Measurements from ENCODE around the gene ATPAF2. TPM values are rescaled to one million over a fixed set of nuclear protein-coding genes. Genes with fewer than 3 reads are reported as not detected.

The ATPAF2 gene
- polyA plus RNA-seq, 1 donor: 24.8 TPM

GRCh38 chr17:18028114-18028951 is 10.6 kb downstream of the ATPAF2 start:
- no peak for DNase-seq
- 90% methylated on average over 1 of the region's 11 CpGs for WGBS (ENCODE audit: insufficient coverage, low lambda C conversion rate)
- H3K36me3 ChIP-seq (ENCODE audit: control insufficient read depth, insufficient read depth, low read length): peaks cover 28% of the 10 kb centered on the region
- H3K4me1 ChIP-seq (ENCODE audit: control insufficient read depth, insufficient read depth, low read length): no peaks in the 10 kb centered on the region
- no peaks in the 10 kb centered on the region for H3K9me3 ChIP-seq (ENCODE audit: control insufficient read depth, low read depth, low read length)
- H3K27ac ChIP-seq (ENCODE audit: low read length): no peak overlapping the region
- H3K27me3 ChIP-seq (ENCODE audit: control insufficient read depth, insufficient read depth, low read length): no peaks in the 10 kb centered on the region
- H3K4me3 ChIP-seq (ENCODE audit: low read length): no peak overlapping the region

DNA sequence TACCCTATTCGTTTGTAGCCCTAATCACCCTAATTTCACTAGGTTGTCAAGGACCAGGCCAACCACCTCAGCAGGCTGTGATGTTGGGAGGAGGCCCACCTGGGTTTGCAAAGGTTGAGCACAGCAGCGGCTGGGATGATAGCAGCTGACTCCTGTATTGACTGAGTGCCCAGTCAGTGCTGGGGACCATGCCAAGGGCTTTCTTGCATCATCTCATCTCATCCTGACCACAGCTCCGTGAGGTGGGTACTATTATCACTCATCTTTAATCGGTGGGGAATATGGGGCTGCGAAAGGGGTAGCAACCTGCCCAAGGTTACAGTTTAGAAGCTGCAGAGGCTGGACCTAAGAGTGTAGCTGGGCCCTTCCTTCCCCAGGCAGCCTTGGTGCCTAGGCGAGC is 11.7 kb downstream of the ATPAF2 start:
- Histone ChIP-seq H3K27me3 (ENCODE audit: control insufficient read depth, insufficient read depth, low read length) (no peaks in the 10 kb centered on the region), H3K4me3 (ENCODE audit: low read length) (no peak overlapping the region), H3K36me3 (ENCODE audit: control insufficient read depth, insufficient read depth, low read length) (peaks cover 28% of the 10 kb centered on the region), H3K4me1 (ENCODE audit: control insufficient read depth, insufficient read depth, low read length) (no peaks in the 10 kb centered on the region), H3K9me3 (ENCODE audit: control insufficient read depth, low read depth, low read length) (no peaks in the 10 kb centered on the region), H3K27ac (ENCODE audit: low read length) (no peak overlapping the region)
- DNase-seq: no peak
- WGBS (ENCODE audit: insufficient coverage, low lambda C conversion rate): no CpG with 5 or more reads among the region's 6 CpGs

DNA sequence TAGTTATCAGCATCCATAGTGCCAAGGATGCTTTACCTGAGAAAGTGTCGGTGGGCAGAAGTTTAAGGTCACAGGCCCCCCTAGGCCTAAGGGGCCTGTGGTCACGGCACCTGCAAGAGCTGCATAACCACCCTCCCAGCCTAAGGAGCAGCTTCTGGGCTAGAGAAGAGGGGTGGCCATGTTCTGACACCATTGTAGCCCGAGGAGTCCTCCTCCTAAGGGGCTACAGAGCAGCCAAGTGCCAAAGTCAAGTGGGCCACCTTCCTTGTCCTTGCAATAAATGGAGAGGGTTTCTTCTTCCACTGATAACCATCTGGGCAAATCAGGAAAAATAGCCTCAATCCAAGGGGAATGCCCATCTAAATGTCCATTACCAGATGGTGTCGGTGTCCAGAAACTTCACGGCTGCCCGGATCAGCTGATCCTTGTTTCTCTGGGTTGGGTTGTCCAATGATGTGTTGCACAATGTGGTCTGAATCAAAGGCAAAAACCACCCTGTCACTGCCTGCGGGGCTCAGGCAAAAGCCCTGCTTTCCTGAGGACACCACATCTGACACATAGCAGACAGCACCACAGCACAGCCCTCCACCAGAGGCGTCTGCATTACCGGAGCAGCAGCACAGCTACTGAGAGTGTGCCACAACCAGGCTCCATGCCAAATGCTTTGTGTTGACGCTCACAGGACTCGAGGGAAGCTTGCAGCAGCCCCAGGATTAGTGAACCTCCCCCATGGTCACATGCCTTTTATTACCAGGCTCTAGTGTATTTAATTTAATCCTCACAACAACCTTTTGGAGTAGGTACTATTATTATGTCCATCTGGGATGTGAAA is 12.8 kb downstream of the ATPAF2 start:
- no CpG with 5 or more reads among the region's 11 CpGs for WGBS (ENCODE audit: insufficient coverage, low lambda C conversion rate)
- no peak for DNase-seq
- peaks cover 37% of the 10 kb centered on the region for H3K36me3 ChIP-seq (ENCODE audit: control insufficient read depth, insufficient read depth, low read length)
- H3K4me1 ChIP-seq (ENCODE audit: control insufficient read depth, insufficient read depth, low read length): no peaks in the 10 kb centered on the region
- H3K9me3 ChIP-seq (ENCODE audit: control insufficient read depth, low read depth, low read length): no peaks in the 10 kb centered on the region
- H3K4me3 ChIP-seq (ENCODE audit: low read length): no peak overlapping the region
- no peak overlapping the region for H3K27ac ChIP-seq (ENCODE audit: low read length)
- H3K27me3 ChIP-seq (ENCODE audit: control insufficient read depth, insufficient read depth, low read length): no peaks in the 10 kb centered on the region

- Histone ChIP-seq H3K27ac (ENCODE audit: low read length) (no peak overlapping the region), H3K36me3 (ENCODE audit: control insufficient read depth, insufficient read depth, low read length) (peaks cover 40% of the 10 kb centered on the region)
These were observed 13.6 kb downstream of the ATPAF2 start for GRCh38 chr17:18025241-18025944.

DNA sequence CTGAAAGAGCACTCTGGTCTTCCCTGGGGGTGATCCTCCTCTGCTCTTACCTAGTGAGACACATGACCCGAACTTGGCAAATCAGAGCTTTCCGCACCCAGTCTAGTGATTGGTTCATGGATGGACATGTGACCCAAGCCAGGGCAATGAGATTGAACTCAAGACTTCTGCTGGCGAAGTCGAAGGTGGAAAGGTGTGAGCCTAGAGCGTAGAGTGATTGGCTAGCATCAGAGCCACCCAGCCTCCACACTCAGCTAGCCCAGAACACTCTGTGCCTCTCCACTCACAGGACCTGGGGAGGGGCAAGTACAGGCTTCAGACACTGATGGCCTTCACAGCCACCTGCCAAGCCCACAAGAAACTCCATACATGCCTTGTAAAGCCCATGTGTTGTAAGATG is 17.6 kb downstream of the ATPAF2 start:
- no peaks in the 10 kb centered on the region for H3K27me3 ChIP-seq (ENCODE audit: control insufficient read depth, insufficient read depth, low read length)
- peaks cover 48% of the 10 kb centered on the region for H3K36me3 ChIP-seq (ENCODE audit: control insufficient read depth, insufficient read depth, low read length)
- no peak overlapping the region for H3K4me3 ChIP-seq (ENCODE audit: low read length)
- H3K27ac ChIP-seq (ENCODE audit: low read length): no peak overlapping the region
- no peak for DNase-seq
- H3K9me3 ChIP-seq (ENCODE audit: control insufficient read depth, low read depth, low read length): no peaks in the 10 kb centered on the region
- no peaks in the 10 kb centered on the region for H3K4me1 ChIP-seq (ENCODE audit: control insufficient read depth, insufficient read depth, low read length)
- no CpG with 5 or more reads among the region's 5 CpGs for WGBS (ENCODE audit: insufficient coverage, low lambda C conversion rate)

More at GRCh38 chr17:18025241-18025944, 13.6 kb downstream of the ATPAF2 start:
- Histone ChIP-seq H3K4me3 (ENCODE audit: low read length) (no peak overlapping the region), H3K27me3 (ENCODE audit: control insufficient read depth, insufficient read depth, low read length) (no peaks in the 10 kb centered on the region), H3K4me1 (ENCODE audit: control insufficient read depth, insufficient read depth, low read length) (no peaks in the 10 kb centered on the region), H3K9me3 (ENCODE audit: control insufficient read depth, low read depth, low read length) (no peaks in the 10 kb centered on the region)
- WGBS (ENCODE audit: insufficient coverage, low lambda C conversion rate): no CpG with 5 or more reads among the region's 5 CpGs
- DNase-seq: no peak

DNA sequence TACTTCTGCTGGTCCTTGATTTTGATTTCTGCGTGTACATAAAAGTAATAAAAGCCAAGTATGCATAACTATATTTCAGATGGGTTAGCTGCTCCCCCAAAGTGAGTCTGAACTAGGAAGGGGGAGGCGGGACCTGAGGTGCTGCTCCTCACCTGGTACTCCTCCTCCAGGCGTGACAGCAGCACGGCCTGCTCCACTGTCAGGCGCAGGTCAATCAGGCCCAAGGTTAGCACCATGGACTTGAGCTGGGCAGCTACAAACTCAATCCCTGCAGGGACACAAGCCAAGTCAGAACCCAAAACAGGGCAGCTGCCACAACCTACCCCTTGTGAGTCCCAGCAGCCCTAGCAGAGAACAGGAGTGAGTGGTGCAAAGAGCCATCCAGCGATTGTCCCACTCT is 18.0 kb downstream of the ATPAF2 start:
- H3K4me1 ChIP-seq (ENCODE audit: control insufficient read depth, insufficient read depth, low read length): no peaks in the 10 kb centered on the region
- H3K27ac ChIP-seq (ENCODE audit: low read length): no peak overlapping the region
- DNase-seq: no peak
- WGBS (ENCODE audit: insufficient coverage, low lambda C conversion rate): no CpG with 5 or more reads among the region's 6 CpGs
- H3K4me3 ChIP-seq (ENCODE audit: low read length): no peak overlapping the region
- no peaks in the 10 kb centered on the region for H3K9me3 ChIP-seq (ENCODE audit: control insufficient read depth, low read depth, low read length)
- peaks cover 51% of the 10 kb centered on the region for H3K36me3 ChIP-seq (ENCODE audit: control insufficient read depth, insufficient read depth, low read length)
- no peaks in the 10 kb centered on the region for H3K27me3 ChIP-seq (ENCODE audit: control insufficient read depth, insufficient read depth, low read length)

- no peak for DNase-seq
- WGBS (ENCODE audit: insufficient coverage, low lambda C conversion rate): no CpG with 5 or more reads among the region's 2 CpGs
- Histone ChIP-seq H3K36me3 (ENCODE audit: control insufficient read depth, insufficient read depth, low read length) (peaks cover 52% of the 10 kb centered on the region), H3K4me1 (ENCODE audit: control insufficient read depth, insufficient read depth, low read length) (no peaks in the 10 kb centered on the region), H3K9me3 (ENCODE audit: control insufficient read depth, low read depth, low read length) (no peaks in the 10 kb centered on the region), H3K27ac (ENCODE audit: low read length) (no peak overlapping the region), H3K27me3 (ENCODE audit: control insufficient read depth, insufficient read depth, low read length) (no peaks in the 10 kb centered on the region), H3K4me3 (ENCODE audit: low read length) (no peak overlapping the region)
These were observed 19.2 kb downstream of the ATPAF2 start for GRCh38 chr17:18019838-18020154.

DNA sequence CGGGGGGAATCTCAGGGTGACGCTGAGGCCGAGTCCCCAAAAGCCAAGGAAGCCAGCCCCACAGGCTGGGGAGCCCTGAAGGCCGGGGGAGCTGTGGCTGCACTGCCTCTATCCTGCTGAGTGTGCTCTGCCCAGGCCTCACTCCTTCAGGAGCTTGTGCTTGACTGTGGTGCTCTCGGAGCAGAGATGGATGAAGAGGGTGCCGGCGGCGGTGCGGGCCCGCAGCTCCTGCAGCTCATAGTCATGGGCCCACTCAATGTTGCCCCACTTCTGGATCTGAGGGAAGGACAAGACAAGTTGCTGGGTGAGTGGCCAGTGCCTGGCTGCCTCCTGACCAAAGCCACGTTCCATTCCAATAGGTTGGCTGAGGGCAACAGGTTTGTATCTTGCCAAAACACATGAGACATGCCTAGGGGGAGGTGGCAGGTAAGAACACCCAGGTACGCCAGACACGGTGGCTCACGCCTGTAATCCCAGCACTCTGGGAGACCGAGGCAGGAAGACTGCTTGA is 20.5 kb downstream of the ATPAF2 start:
- WGBS (ENCODE audit: insufficient coverage, low lambda C conversion rate): no CpG with 5 or more reads among the region's 15 CpGs
- no peak overlapping the region for H3K4me3 ChIP-seq (ENCODE audit: low read length)
- DNase-seq: no peak
- H3K27ac ChIP-seq (ENCODE audit: low read length): no peak overlapping the region
- H3K27me3 ChIP-seq (ENCODE audit: control insufficient read depth, insufficient read depth, low read length): no peaks in the 10 kb centered on the region
- H3K4me1 ChIP-seq (ENCODE audit: control insufficient read depth, insufficient read depth, low read length): no peaks in the 10 kb centered on the region
- H3K36me3 ChIP-seq (ENCODE audit: control insufficient read depth, insufficient read depth, low read length): peaks cover 44% of the 10 kb centered on the region
- H3K9me3 ChIP-seq (ENCODE audit: control insufficient read depth, low read depth, low read length): no peaks in the 10 kb centered on the region

GRCh38 chr17:18017958-18018357 is 21.0 kb downstream of the ATPAF2 start:
- Histone ChIP-seq H3K4me1 (ENCODE audit: control insufficient read depth, insufficient read depth, low read length) (no peaks in the 10 kb centered on the region), H3K4me3 (ENCODE audit: low read length) (no peak overlapping the region), H3K27ac (ENCODE audit: low read length) (no peak overlapping the region), H3K27me3 (ENCODE audit: control insufficient read depth, insufficient read depth, low read length) (no peaks in the 10 kb centered on the region), H3K36me3 (ENCODE audit: control insufficient read depth, insufficient read depth, low read length) (peaks cover 44% of the 10 kb centered on the region), H3K9me3 (ENCODE audit: control insufficient read depth, low read depth, low read length) (no peaks in the 10 kb centered on the region)
- no peak for DNase-seq
- WGBS (ENCODE audit: insufficient coverage, low lambda C conversion rate): no CpG with 5 or more reads among the region's 3 CpGs

DNA sequence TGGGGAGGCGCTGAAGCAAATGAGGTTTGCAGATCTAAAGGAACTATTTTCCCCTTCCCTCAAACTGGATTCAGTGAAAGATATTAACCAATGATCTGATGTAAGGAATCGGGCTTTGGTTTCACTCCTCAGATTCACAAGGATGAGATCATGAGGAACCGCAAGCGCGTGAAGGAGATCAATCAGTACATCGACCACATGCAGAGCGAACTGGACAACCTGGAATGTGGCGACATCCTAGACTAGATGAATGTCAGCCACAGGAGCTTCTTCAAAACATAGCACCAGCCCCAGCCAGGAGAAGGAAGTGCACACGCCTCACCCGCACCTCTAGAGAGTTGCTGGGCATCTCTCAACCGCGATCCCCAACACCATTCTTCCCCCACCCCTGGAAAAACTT is 22.5 kb downstream of the ATPAF2 start:
- Histone ChIP-seq H3K27me3 (ENCODE audit: control insufficient read depth, insufficient read depth, low read length) (no peaks in the 10 kb centered on the region), H3K4me3 (ENCODE audit: low read length) (no peak overlapping the region), H3K27ac (ENCODE audit: low read length) (no peak overlapping the region), H3K36me3 (ENCODE audit: control insufficient read depth, insufficient read depth, low read length) (peaks cover 43% of the 10 kb centered on the region), H3K9me3 (ENCODE audit: control insufficient read depth, low read depth, low read length) (no peaks in the 10 kb centered on the region), H3K4me1 (ENCODE audit: control insufficient read depth, insufficient read depth, low read length) (no peaks in the 10 kb centered on the region)
- WGBS (ENCODE audit: insufficient coverage, low lambda C conversion rate): no CpG with 5 or more reads among the region's 12 CpGs
- DNase-seq: no peak
